ENCODE results near the gene TRIM24.
"Not testable (repeated sequence)": the region's sequence is repeated elsewhere in the genome, so short reads cannot be mapped to it uniquely, and the experiment has no call there.

The TRIM24 gene

GRCh38 chr7:138460649-138461607, 869 bp downstream of the TRIM24 start:
- peak; percentile 14 to 61 (median 24) for DNase-seq (ENCODE audit: low read depth in 3 of 3)

DNA sequence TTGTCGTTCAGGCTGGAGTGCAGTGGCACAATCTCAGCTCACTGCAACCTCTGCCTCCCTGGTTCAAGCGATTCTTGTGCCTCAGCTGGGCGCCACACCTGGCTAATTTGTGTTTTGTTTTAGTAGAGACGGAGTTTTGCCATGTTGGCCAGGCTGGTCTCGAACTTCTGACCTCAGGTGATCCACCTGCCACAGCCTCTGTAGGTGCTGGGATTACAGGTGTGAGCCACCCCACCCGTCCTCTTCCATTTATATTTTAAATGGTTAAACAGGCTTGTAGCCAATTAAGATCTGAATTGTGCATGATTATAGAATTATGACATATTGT, 3.2 kb downstream of the TRIM24 start:
- DNase-seq (ENCODE audit: low read depth in 3 of 3) = not testable (repeated sequence)

DNA sequence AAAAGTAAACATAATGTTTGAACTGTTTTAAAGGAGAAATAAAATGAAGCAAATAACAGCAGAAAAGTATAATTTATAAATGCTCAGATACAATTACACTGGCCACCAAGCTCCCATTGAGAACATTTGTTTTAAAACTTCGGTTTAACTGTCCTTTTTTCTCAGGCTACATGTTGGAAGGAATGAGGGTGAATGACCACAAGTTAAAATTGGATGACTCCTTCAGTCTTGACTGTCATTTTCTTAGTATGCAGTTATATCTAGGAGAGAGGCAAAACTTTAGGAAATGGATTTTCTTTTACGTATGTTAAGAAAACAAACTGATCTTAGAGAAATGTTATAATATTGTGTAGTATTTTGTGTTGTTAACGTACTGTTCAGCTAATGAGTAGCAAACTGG, 5.0 kb downstream of the TRIM24 start:
- DNase-seq (ENCODE audit: low read depth in 3 of 3) = no peak

DNA sequence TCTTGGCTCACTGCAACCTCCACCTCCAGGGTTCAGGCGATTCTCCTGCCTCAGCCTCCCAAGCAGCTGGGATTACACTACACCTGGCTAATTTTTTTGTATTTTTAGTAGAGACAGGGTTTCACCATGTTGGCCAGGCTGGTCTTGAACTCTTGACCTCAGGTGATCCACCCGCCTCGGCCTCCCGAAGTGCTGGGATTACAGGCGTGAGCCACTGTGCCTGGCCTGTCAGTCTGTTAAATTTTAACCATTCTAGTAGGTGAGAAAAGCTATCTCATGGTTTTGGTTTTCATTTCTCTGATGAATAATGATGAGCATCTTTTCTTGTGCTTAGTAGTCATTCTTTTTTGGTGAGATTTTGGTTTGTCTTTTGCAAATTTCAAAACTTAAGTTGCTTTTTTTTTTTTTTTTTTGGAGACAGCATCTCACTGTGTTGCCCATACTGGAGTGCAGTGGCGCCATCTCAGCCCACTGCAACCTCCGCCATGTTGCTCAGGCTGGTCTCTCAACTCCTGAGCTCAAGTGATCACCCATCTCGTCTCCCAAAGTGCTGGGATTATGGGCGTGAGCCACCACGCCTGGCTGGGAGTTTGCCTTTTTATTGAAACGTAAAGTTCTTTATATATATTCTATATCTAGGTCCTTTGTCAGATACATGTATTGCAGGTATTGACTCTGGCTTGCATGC, 6.2 kb downstream of the TRIM24 start:
- not testable (repeated sequence) for DNase-seq (ENCODE audit: low read depth in 3 of 3)

DNA sequence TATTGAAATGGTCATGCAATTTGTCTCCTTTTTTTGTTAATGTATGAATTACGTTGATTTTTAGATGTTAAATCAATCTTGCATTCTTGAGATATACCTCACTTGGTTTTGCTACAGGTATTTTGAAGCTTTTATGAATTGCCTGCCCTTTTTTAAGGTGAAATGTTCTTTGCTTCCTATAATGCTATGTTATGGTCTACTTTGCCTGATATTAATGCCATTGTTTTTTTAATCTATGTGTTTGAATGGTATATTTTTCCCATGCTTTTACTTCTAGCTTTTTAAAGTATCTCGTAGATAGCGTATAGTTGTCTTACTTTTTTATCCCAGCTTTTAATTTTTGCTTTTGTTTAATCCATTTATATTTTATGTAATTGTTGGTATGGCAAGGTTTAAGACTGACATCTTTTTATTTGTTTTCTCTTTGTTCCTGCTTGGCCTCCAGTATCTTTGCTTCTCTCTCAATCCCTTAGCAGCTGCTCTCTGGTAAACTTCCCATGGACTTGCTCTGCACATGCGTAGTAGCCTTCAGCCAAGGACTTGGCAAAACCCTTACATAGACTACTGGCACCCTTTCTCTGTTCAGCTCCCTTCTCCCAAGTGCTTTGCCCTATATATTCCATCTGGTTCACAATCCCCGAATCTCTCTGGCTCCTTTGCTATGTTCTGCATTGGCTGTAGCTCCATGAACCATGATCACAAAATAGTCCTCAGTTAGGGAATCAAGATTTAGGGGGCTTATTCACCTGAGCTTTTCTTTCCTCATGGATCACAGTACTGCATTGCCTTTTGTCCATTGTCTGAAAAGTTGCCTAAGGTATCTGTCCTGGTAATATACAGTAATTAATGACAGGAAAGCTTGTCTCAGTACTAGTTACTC, 8.4 kb downstream of the TRIM24 start:
- DNase-seq (ENCODE audit: low read depth in 3 of 3) = no peak

GRCh38 chr7:138470391-138471157, 10.5 kb downstream of the TRIM24 start:
- no peak for DNase-seq (ENCODE audit: low read depth in 3 of 3)

- no peak for DNase-seq (ENCODE audit: low read depth in 3 of 3)
Measured at GRCh38 chr7:138472292-138473079, 12.4 kb downstream of the TRIM24 start.

GRCh38 chr7:138475377-138475776, 15.3 kb downstream of the TRIM24 start:
- no peak for DNase-seq (ENCODE audit: low read depth in 3 of 3)

GRCh38 chr7:138477081-138477578, 17.1 kb downstream of the TRIM24 start:
- no peak for DNase-seq (ENCODE audit: low read depth in 3 of 3)

DNA sequence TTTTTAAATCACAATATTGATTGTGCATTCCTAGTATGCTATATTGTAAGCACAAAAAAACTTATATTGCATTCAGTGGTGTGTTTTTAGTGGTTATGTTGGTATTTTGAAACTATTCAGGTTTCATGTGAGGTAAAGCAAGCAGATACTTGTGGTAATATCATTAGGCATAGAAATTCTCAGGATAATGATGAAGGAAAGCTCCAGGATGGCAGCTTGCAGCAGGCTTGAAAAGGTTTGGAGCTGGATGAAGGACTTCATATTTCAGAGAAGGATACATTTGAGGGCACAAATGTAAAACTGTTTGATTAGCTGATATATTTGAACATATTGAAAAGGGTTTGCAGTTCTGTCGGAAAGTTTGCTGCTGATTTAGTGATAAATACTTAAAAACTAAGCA, 17.5 kb downstream of the TRIM24 start:
- DNase-seq (ENCODE audit: low read depth in 3 of 3) = no peak

- DNase-seq (ENCODE audit: low read depth in 3 of 3) = no peak
Measured at GRCh38 chr7:138478499-138478908, 18.4 kb downstream of the TRIM24 start.

GRCh38 chr7:138480527-138480926, 20.5 kb downstream of the TRIM24 start:
- DNase-seq (ENCODE audit: low read depth in 3 of 3) = no peak

DNA sequence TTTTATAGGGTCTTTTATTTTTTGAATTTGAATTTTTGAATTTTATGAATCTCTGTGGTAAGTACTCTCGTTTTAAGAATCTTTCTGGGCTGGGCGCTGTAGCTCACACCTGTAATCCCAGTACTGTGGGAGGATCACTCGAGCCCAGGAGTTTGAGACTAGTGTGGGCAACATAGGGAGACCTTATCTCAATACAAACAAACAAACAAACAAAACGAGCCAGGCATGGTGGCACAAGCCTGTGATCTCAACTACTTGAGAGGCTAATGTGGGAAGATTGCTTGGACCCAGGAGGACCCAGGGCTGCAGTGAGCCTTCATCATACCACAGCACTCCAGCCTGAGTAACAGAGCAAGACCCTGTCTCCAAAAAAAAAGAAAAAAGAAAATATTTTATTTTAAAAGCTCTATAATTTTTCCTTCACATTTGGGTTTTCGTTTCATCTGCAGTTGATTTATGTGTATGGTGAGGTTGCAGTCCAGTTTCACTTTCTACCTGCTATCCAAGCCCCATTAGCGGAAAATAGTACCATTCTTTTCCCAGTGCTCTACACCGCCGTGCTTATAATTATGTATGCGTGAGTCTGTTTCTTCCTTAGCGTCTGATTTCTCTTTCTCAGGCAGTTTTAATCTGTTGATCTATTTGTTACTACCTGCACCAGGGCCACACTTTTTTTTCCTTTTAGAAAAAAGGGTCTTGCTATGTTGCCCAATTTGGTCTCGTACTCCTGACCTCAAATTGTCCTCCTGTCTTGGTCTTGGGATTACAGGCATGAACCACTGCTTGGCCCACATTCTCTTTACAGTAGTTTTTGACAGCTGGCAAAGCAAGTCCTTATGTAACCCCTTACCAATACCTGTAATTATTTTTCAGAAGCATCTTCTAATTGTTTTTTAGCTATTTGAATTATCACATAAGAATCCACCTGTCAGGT, 21.7 kb downstream of the TRIM24 start:
- DNase-seq (ENCODE audit: low read depth in 3 of 3) = no peak

DNA sequence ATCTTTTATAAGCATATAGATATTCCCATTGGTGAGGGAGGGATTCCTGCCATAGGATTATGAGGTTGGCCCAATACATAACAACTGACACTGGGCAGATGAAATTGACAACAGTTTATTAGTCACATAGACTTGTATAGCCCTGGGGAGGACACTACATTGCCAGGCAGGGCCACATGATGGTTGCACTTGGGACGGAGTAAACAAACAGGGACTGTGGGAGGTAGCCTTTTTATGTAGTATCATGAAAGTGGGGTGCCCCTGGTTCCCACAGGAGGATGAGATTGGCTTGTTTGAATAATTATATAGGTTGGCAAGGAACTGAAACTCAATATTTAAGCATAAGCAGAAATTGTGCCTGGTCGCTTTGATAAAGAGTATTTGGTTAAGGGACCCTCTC, 23.5 kb downstream of the TRIM24 start:
- DNase-seq (ENCODE audit: low read depth in 3 of 3) = no peak

DNA sequence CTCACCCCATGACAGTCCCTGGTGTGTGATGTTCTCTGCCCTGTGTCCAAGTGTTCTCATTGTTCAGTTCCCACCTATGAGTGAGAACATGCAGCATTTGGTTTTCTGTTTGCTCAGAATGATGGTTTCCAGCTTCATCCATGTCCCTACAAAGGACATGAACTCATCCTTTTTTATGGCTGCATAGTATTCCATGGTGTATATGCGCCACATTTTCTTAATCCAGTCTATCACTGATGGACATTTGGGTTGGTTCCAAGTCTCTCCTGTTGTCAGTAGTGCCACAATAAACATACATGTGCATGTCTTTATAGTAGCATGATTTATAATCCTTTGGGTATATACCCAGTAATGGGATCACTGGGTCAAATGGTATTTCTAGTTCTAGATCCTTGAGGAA, 25.4 kb downstream of the TRIM24 start:
- DNase-seq (ENCODE audit: low read depth in 3 of 3) = not testable (repeated sequence)

DNA sequence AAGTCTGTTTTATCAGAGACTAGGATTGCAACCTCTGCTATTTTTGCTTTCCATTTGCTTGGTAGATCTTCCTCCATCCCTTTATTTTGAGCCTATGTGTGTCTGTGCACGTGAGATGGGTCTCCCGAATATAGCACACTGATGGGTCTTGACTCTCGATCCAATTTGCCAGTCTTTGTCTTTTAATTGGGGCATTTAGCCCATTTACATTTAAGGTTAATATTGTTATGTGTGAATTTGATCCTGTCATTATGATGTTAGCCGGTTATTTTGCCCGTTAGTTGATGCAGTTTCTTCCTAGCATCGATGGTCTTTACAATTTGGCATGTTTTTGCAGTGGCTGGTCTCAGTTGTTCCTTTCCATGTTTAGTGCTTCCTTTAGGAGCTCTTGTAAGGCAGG, 29.1 kb downstream of the TRIM24 start:
- not testable (repeated sequence) for DNase-seq (ENCODE audit: low read depth in 3 of 3)

DNA sequence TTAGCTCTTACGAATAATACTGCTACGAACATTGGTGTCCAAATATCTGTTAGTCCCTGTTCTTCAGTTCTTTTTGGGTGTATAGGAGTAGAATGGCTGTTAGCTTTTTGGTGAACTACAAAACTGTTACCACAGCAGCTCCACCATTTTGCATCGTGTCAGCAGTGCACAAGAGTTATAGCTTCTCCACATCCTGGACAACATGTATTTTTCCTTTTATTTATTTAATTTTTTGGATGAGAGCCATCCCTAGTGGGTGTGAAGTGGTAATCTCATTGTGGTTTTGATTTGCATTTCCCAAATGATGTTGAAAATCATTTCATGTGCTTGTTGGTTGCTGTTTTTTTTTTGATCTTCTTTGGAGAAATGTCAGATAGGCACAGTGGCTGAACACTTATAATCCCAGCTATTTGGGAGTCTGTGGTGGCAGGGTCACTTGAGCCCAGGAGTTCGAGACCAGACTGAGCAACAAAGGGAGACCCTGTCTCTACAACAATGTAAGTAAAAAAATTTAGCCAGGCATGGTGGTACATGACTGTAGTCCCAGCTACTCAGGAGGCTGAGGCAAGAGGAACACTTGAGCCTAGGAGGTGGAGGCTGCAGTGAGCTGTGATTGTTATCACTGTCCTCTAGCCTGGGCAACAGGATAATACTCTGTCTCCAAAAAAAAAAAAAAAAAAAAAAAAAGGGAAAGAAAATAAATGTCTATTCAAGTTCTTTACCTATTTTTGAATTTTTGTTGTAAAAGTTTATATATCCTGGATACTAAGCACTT, 31.7 kb downstream of the TRIM24 start:
- no peak for DNase-seq (ENCODE audit: low read depth in 3 of 3)

GRCh38 chr7:138492423-138492822, 32.4 kb downstream of the TRIM24 start:
- DNase-seq (ENCODE audit: low read depth in 3 of 3) = no peak
